GM18498 (cell line): Measurements from ENCODE around the gene FRMD6.
"Not testable (repeated sequence)": the region's sequence is repeated elsewhere in the genome, so short reads cannot be mapped to it uniquely, and the experiment has no call there.

Experiments
- ATAC-seq: cut with Tn5 transposase; IDR thresholded peaks from one replicate; pipeline ENCODE4 v1.9.1; 2021; ENCODE audit warnings: mild to moderate bottlenecking, moderate library complexity; ENCODE audit not compliant: unreplicated experiment

Gene FRMD6

GRCh38 chr14:51717766-51718165 lies 66.1 kb downstream of the FRMD6 start:
- ATAC-seq, result no peak

- no peak for ATAC-seq
Measured at GRCh38 chr14:51719955-51720354, 68.2 kb downstream of the FRMD6 start.

GRCh38 chr14:51723990-51724389 lies 72.3 kb downstream of the FRMD6 start:
- no peak for ATAC-seq

GRCh38 chr14:51724650-51725049 lies 72.9 kb downstream of the FRMD6 start:
- ATAC-seq, result no peak

GRCh38 chr14:51725061-51725460 lies 73.4 kb downstream of the FRMD6 start:
- ATAC-seq, result no peak

GRCh38 chr14:51726166-51726899 lies 74.6 kb downstream of the FRMD6 start:
- no peak for ATAC-seq

GRCh38 chr14:51727526-51727925 lies 75.8 kb downstream of the FRMD6 start:
- ATAC-seq, result no peak

GRCh38 chr14:51730098-51730497 lies 78.4 kb downstream of the FRMD6 start:
- no peak for ATAC-seq

- ATAC-seq, result no peak
Measured at GRCh38 chr14:51730684-51731083, 79.0 kb downstream of the FRMD6 start.

GRCh38 chr14:51732494-51733112 lies 80.9 kb downstream of the FRMD6 start:
- no peak for ATAC-seq

GRCh38 chr14:51733147-51733546 lies 81.4 kb downstream of the FRMD6 start:
- no peak for ATAC-seq

- ATAC-seq, result no peak
Measured at GRCh38 chr14:51735851-51736250, 84.1 kb downstream of the FRMD6 start.

- ATAC-seq, result peak; percentile 67
Measured at GRCh38 chr14:51738754-51739153, 87.0 kb downstream of the FRMD6 start.

- ATAC-seq, result no peak
Measured at GRCh38 chr14:51743588-51744000, 91.9 kb downstream of the FRMD6 start.

- ATAC-seq, result no peak
Measured at GRCh38 chr14:51744372-51745130, 92.8 kb downstream of the FRMD6 start.

- ATAC-seq, result not testable (repeated sequence)
Measured at GRCh38 chr14:51746823-51747222, 95.1 kb downstream of the FRMD6 start.

GRCh38 chr14:51750542-51750941 lies 98.8 kb downstream of the FRMD6 start:
- ATAC-seq, result no peak

- not testable (repeated sequence) for ATAC-seq
Measured at GRCh38 chr14:51751611-51752345, 100.1 kb downstream of the FRMD6 start.

GRCh38 chr14:51757756-51758155 lies 106.0 kb downstream of the FRMD6 start:
- ATAC-seq, result not testable (repeated sequence)

GRCh38 chr14:51759950-51760349 lies 108.2 kb downstream of the FRMD6 start:
- ATAC-seq, result no peak

- ATAC-seq, result not testable (repeated sequence)
Measured at GRCh38 chr14:51765726-51766125, 114.0 kb downstream of the FRMD6 start.
